NCI-H345 (cell line): ENCODE measurements around the gene TMEM198.

ENCODE experiments used
- DNase-seq: peaks from one replicate; lab custom pipeline; 2025; lab: John Stamatoyannopoulos, UW

Gene TMEM198

GRCh38 chr2:219578811-219579613, 35.2 kb downstream of the TMEM198 start:
- DNase-seq: no peak

GRCh38 chr2:219581346-219581745, 37.5 kb downstream of the TMEM198 start:
- DNase-seq: no peak

GRCh38 chr2:219591091-219591490, 47.3 kb downstream of the TMEM198 start:
- DNase-seq: no peak

- DNase-seq: no peak
Observed at GRCh38 chr2:219592736-219593135, 48.9 kb downstream of the TMEM198 start.

- DNase-seq: no peak
Observed at GRCh38 chr2:219593154-219593553, 49.3 kb downstream of the TMEM198 start.

GRCh38 chr2:219595256-219595655, 51.4 kb downstream of the TMEM198 start:
- no peak for DNase-seq

GRCh38 chr2:219596954-219597551, 53.2 kb downstream of the TMEM198 start:
- no peak for DNase-seq

- peak; percentile 98 for DNase-seq
Observed at GRCh38 chr2:219597552-219598307, 53.9 kb downstream of the TMEM198 start, which contains the start of gene STK11IP. Gene STK11IP, plus strand, starts transcription at chr2:219597857. Its CDS starts 263 bp downstream, at chr2:219598120.

- peak; percentile 68 for DNase-seq
Observed at GRCh38 chr2:219598308-219599078, 54.7 kb downstream of the TMEM198 start.
